ENCODE measurements around the gene CDK2AP2. TPM values are rescaled to one million over a fixed set of nuclear protein-coding genes. Genes with fewer than 3 reads are reported as not detected.
A peak's percentile ranks its signal among the peaks of the same experiment; 100 is the strongest.

The CDK2AP2 gene
- polyA plus RNA-seq, 1 of the 3 experiments (the other 2 are of a cell fraction), result 47.9 TPM

- POLR2A ChIA-PET, result no interaction called here
- H3K4me3 ChIP-seq (ENCODE audit: low read depth in 2 of 2, low read length in 1 of 2), result no peak overlapping the region
- H3K9ac ChIP-seq, result no peak overlapping the region
- no peaks in the 10 kb centered on the region for H3K9me2 ChIP-seq
- peaks cover 9 to 28% of the 10 kb centered on the region in 2 experiments; a peak in 2 of 4 replicates for H3K4me1 ChIP-seq (ENCODE audit: control insufficient read depth in 1 of 2, insufficient read depth in 2 of 2, low read depth in 1 of 2, low read length in 1 of 2)
- H4K20me1 ChIP-seq (ENCODE audit: insufficient read depth), result no peaks in the 10 kb centered on the region
- DNase-seq, result no peak
- no peak for TF ChIP-seq RXRA (IDR thresholded peaks at IDR 0.05; ENCODE audit: borderline replicate concordance, low read depth)
- no peak for TF ChIP-seq YY1 (IDR thresholded peaks at IDR 0.05; ENCODE audit: low read depth)
- TF ChIP-seq USF1 (IDR thresholded peaks at IDR 0.05; ENCODE audit: borderline replicate concordance, low read depth), result no peak
- TF ChIP-seq NFIC (IDR thresholded peaks at IDR 0.05; ENCODE audit: borderline replicate concordance), result no peak
- no peak for TF ChIP-seq TEAD4 (IDR thresholded peaks at IDR 0.05; ENCODE audit: borderline replicate concordance, insufficient read depth)
- H3K27me3 ChIP-seq (ENCODE audit: insufficient read depth), result no peaks in the 10 kb centered on the region
- peaks cover 18% of the 10 kb centered on the region for H3F3A ChIP-seq (replicated peaks; ENCODE audit: insufficient read depth)
- WGBS (ENCODE audit: low lambda C conversion rate), result 97% methylated on average over 6 of the region's 10 CpGs
- CTCF ChIA-PET, result no interaction called here
- no peak overlapping the region for H3K4me2 ChIP-seq
- no peaks in the 10 kb centered on the region for H3K36me3 ChIP-seq (replicated peaks in 1 of 2; ENCODE audit: control insufficient read depth in 1 of 2, insufficient read depth in 2 of 2, low read length in 1 of 2)
- H3K27ac ChIP-seq (ENCODE audit: low read depth in 2 of 2, low read length in 1 of 2), result peak overlapping the region in 1 of 2 experiments; percentile 61; a peak in 2 of 4 replicates
- no peaks in the 10 kb centered on the region for H3K9me3 ChIP-seq
- H2AFZ ChIP-seq (ENCODE audit: low read depth), result no peak overlapping the region
- peaks cover 1% of the 10 kb centered on the region; the same call in 1 of the 2 replicates for H3K79me2 ChIP-seq (ENCODE audit: insufficient read depth)
These were observed 44.8 kb downstream of the CDK2AP2 start for GRCh38 chr11:67463186-67463585.

- Histone ChIP-seq H3K4me3 (ENCODE audit: low read depth in 2 of 2, low read length in 1 of 2) (no peak overlapping the region), H3K36me3 (replicated peaks in 1 of 2; ENCODE audit: control insufficient read depth in 1 of 2, insufficient read depth in 2 of 2, low read length in 1 of 2) (no peaks in the 10 kb centered on the region), H4K20me1 (ENCODE audit: insufficient read depth) (no peaks in the 10 kb centered on the region), H3K9me3 (no peaks in the 10 kb centered on the region), H3K27me3 (ENCODE audit: insufficient read depth) (no peaks in the 10 kb centered on the region), H3K27ac (ENCODE audit: low read depth in 2 of 2, low read length in 1 of 2) (no peak overlapping the region), H2AFZ (ENCODE audit: low read depth) (no peak overlapping the region), H3K4me2 (no peak overlapping the region), H3F3A (replicated peaks; ENCODE audit: insufficient read depth) (peaks cover 8% of the 10 kb centered on the region), H3K4me1 (ENCODE audit: control insufficient read depth in 1 of 2, insufficient read depth in 2 of 2, low read depth in 1 of 2, low read length in 1 of 2) (no peaks in the 10 kb centered on the region), H3K79me2 (ENCODE audit: insufficient read depth) (no peaks in the 10 kb centered on the region), H3K9ac (no peak overlapping the region), H3K9me2 (no peaks in the 10 kb centered on the region)
- POLR2A ChIA-PET, result no interaction called here
- no peak for DNase-seq
- TF ChIP-seq NRF1 (IDR thresholded peaks at IDR 0.05; ENCODE audit: low read depth, low read length) (no peak), RFX5 (IDR thresholded peaks at IDR 0.05; ENCODE audit: low read length) (no peak), JUND (IDR thresholded peaks at IDR 0.05) (no peak), GATA2 (CRISPR knock-in tag; IDR thresholded peaks at IDR 0.05) (no peak), RXRA (IDR thresholded peaks at IDR 0.05; ENCODE audit: borderline replicate concordance, low read depth) (no peak), ZBTB33 (IDR thresholded peaks at IDR 0.05; ENCODE audit: borderline replicate concordance, low read depth) (no peak), USF2 (IDR thresholded peaks at IDR 0.05; ENCODE audit: borderline replicate concordance, low read depth, low read length) (no peak), RCOR1 (IDR thresholded peaks at IDR 0.05; ENCODE audit: low read length) (no peak), SIN3A (IDR thresholded peaks at IDR 0.05; ENCODE audit: borderline replicate concordance, low read depth, low read length) (no peak), EZH2phosphoT487 (IDR thresholded peaks at IDR 0.05; ENCODE audit: borderline replicate concordance, low read depth) (no peak), FOXJ3 (CRISPR knock-in tag; IDR thresholded peaks at IDR 0.05) (no peak), USF1 (IDR thresholded peaks at IDR 0.05; ENCODE audit: borderline replicate concordance, low read depth) (no peak), ELF1 (IDR thresholded peaks at IDR 0.05) (no peak), CHD2 (IDR thresholded peaks at IDR 0.05; ENCODE audit: low read length, partially characterized antibody) (no peak), GABPA (IDR thresholded peaks at IDR 0.05; ENCODE audit: low read depth) (no peak), TEAD4 (IDR thresholded peaks at IDR 0.05; ENCODE audit: borderline replicate concordance, insufficient read depth) (no peak), SMC3 (IDR thresholded peaks at IDR 0.05; ENCODE audit: low read depth, low read length) (no peak)
- CTCF ChIA-PET, result interaction anchor here (1.3 to 1.6 kb wide), 2 partner anchors 11 to 75 kb away, joined by 3 to 5 read pairs; partner anchors contain the start of gene TMEM134
- 93% methylated on average over 16 of the region's 19 CpGs for WGBS (ENCODE audit: low lambda C conversion rate)
These were observed 49.7 kb downstream of the CDK2AP2 start for GRCh38 chr11:67458266-67458665.
